Colonic mucosa (tissue), 4 donors: ENCODE measurements around the gene ABCG2. TPM values are rescaled to one million over a fixed set of nuclear protein-coding genes. Genes with fewer than 3 reads are reported as not detected.

Experiments
- DNase-seq: peaks from one replicate; pipeline ENCODE4 v3.0.0-alpha.2; 2020
- H3K27ac ChIP-seq: fragments of 200-600 bp; one replicate; pipeline ENCODE4 v1.8.0; 2021
- H3K27me3 ChIP-seq: fragments of 200-600 bp; one replicate; pipeline ENCODE4 v1.8.0; 2021
- H3K36me3 ChIP-seq: fragments of 200-600 bp; one replicate; pipeline ENCODE4 v1.8.0; 2021
- H3K4me1 ChIP-seq: fragments of 200-600 bp; one replicate; pipeline ENCODE4 v1.8.0; 2021; ENCODE audit warnings: mild to moderate bottlenecking
- H3K4me3 ChIP-seq: fragments of 200-600 bp; one replicate; pipeline ENCODE4 v1.8.0; 2021
- H3K9ac ChIP-seq, 2 donors: one replicate each; pipeline ENCODE4 v1.7.0; 2013; ENCODE audit warnings: control low read depth in 2 of 2, low read depth in 2 of 2, low read length in 2 of 2
- H3K9me3 ChIP-seq: fragments of 200-600 bp; one replicate; pipeline ENCODE4 v1.8.0; 2021
- CTCF ChIP-seq: fragments of 200-600 bp; IDR thresholded peaks from one replicate; pipeline ENCODE4 v1.8.0; 2022; ENCODE audit warnings: antibody characterized with exemption, mild to moderate bottlenecking
- intact Hi-C: fragments of 100-400 bp; cut with DNase I; formaldehyde crosslinking; loops from one replicate; pipeline ENCODE4 v1.14.1; 2022
- total RNA-seq, 2 donors: library from RNA; stranded (reverse); fragmentation: NEBNext Ultra II Directional in 1 of 2; extraction: Animal tissue kit (Norgen Biotek cat#: 25700) in 1 of 2; gene quantifications; one replicate each; pipeline ENCODE4 v1.2.1, GENCODE V29; 2021
- donor health status: healthy.
- donor health status: DM: no; HTN: no; CAD: no.
- donor health status: DM: no; HTN: no; CAD: no.

The ABCG2 gene
- total RNA-seq, 2 donors from 2014 or later = 7.5 to 18.8 TPM

DNA sequence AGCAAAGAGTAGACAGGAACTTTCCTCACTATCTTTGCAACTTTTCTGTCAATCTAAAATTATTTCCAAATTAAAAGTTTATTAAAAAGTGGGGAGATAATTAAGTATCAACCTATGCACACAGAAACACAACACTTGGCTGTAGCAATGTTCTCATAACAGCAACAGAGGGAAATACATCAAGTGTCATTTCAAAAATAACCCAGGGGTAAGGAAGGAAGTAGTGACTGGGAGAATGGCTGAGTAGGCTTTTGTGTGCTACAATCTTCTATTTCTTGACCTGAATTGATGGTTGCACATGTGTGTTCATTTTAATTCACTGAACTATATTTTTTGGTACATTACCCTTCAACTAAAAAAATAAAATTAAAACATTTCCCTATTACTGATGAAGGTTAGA, 67.5 kb downstream of the ABCG2 start:
- no peak overlapping the region for H3K4me3 ChIP-seq
- H3K27ac ChIP-seq = no peak overlapping the region
- intact Hi-C loops = no loop called here
- H3K36me3 ChIP-seq = no peaks in the 10 kb centered on the region
- no peaks in the 10 kb centered on the region for H3K4me1 ChIP-seq
- TF ChIP-seq CTCF = no peak
- DNase-seq = no peak
- no peaks in the 10 kb centered on the region for H3K27me3 ChIP-seq
- no peak overlapping the region for H3K9ac ChIP-seq
- no peaks in the 10 kb centered on the region for H3K9me3 ChIP-seq

DNA sequence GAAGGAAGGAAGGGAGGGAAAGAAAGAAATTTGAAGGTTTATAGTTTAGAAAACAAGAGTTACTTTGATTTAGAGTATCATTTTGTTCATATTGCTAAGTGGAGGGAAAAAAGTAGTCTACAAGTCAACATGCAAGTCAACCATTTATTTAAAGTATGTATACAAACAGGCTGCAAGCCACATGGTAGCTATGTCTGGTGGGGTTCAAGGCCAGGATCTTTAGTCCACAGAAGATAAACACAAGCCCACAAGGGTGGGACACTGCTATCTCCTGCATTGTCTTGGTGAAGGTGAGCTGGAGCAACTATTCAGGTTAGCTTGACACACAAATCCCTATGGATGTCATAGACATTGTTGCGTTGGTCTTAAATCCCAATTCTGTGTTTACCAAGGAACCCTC, 71.4 kb downstream of the ABCG2 start:
- no peak overlapping the region for H3K4me3 ChIP-seq
- H3K27ac ChIP-seq = no peak overlapping the region
- H3K36me3 ChIP-seq = no peaks in the 10 kb centered on the region
- no peaks in the 10 kb centered on the region for H3K27me3 ChIP-seq
- DNase-seq = no peak
- no peaks in the 10 kb centered on the region for H3K9me3 ChIP-seq
- H3K9ac ChIP-seq = no peak overlapping the region
- no peaks in the 10 kb centered on the region for H3K4me1 ChIP-seq
- TF ChIP-seq CTCF = no peak
- intact Hi-C loops = no loop called here

GRCh38 chr4:88080626-88081025, 77.8 kb downstream of the ABCG2 start:
- no peaks in the 10 kb centered on the region for H3K9me3 ChIP-seq
- no peaks in the 10 kb centered on the region for H3K36me3 ChIP-seq
- H3K4me3 ChIP-seq = no peak overlapping the region
- no peak for TF ChIP-seq CTCF
- no peak overlapping the region for H3K27ac ChIP-seq
- no peak for DNase-seq
- no peaks in the 10 kb centered on the region for H3K4me1 ChIP-seq
- no peaks in the 10 kb centered on the region for H3K27me3 ChIP-seq
- intact Hi-C loops = no loop called here
- no peak overlapping the region for H3K9ac ChIP-seq

DNA sequence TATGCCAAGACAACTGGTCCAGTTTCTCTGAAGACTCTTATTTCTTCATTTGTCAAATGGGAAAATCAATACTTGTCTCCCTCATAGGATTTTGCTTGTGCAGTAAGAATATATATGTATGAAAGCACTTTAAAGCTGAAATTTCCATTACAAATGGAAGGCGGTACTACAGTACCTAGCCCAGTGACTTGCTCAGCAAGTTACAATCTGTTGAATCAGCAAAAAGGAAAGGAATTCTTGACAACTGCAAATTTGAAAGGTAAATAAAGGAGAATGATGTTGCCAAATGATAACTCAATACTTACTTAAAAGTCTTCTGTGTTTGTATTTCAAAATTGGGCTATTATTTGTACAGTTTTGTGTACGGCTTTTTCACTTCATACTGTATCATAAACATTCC, 79.9 kb downstream of the ABCG2 start:
- Histone ChIP-seq H3K9me3 (no peaks in the 10 kb centered on the region), H3K9ac (no peak overlapping the region), H3K4me3 (no peak overlapping the region), H3K4me1 (no peaks in the 10 kb centered on the region), H3K36me3 (no peaks in the 10 kb centered on the region), H3K27ac (no peak overlapping the region), H3K27me3 (no peaks in the 10 kb centered on the region)
- TF ChIP-seq CTCF = no peak
- no peak for DNase-seq
- intact Hi-C loops = no loop called here

- no peak for TF ChIP-seq CTCF
- intact Hi-C loops = no loop called here
- Histone ChIP-seq H3K9ac (no peak overlapping the region), H3K36me3 (no peaks in the 10 kb centered on the region), H3K27me3 (no peaks in the 10 kb centered on the region), H3K27ac (no peak overlapping the region), H3K9me3 (no peaks in the 10 kb centered on the region), H3K4me1 (no peaks in the 10 kb centered on the region), H3K4me3 (no peak overlapping the region)
- no peak for DNase-seq
Observed at GRCh38 chr4:88077911-88078524, 80.4 kb downstream of the ABCG2 start.

- no peak overlapping the region for H3K4me3 ChIP-seq
- H3K36me3 ChIP-seq = no peaks in the 10 kb centered on the region
- H3K4me1 ChIP-seq = no peaks in the 10 kb centered on the region
- H3K27me3 ChIP-seq = no peaks in the 10 kb centered on the region
- H3K9ac ChIP-seq = no peak overlapping the region
- DNase-seq = no peak
- intact Hi-C loops = no loop called here
- H3K9me3 ChIP-seq = no peaks in the 10 kb centered on the region
- no peak overlapping the region for H3K27ac ChIP-seq
- no peak for TF ChIP-seq CTCF
Observed at GRCh38 chr4:88075336-88075735, 83.1 kb downstream of the ABCG2 start.
